ENCODE measurements around the gene ARHGAP1. TPM values are rescaled to one million over a fixed set of nuclear protein-coding genes. Genes with fewer than 3 reads are reported as not detected.
A peak's percentile ranks its signal among the peaks of the same experiment; 100 is the strongest.

The ARHGAP1 gene
- total and polyA plus RNA-seq, 2 of the 13 experiments (the other 11 are each of a cell fraction or from before 2014, with no cell fraction given): 18.6 to 30.3 TPM

GRCh38 chr11:46695345-46696211 lies 4.8 kb downstream of the ARHGAP1 start (continued):
- TF ChIP-seq GATAD1 (CRISPR knock-in tag; IDR thresholded peaks at IDR 0.05) (0 out of 2 replicates have a peak, but pooled peaks have one; percentile 39), SALL1 (CRISPR knock-in tag; IDR thresholded peaks at IDR 0.05) (peak; percentile 91), ELF4 (CRISPR knock-in tag; IDR thresholded peaks at IDR 0.05; ENCODE audit: borderline replicate concordance) (no peak), CREB3 (CRISPR knock-in tag; IDR thresholded peaks at IDR 0.05) (peak; percentile 63; the same call in 1 of the 2 replicates), ZNF232 (CRISPR knock-in tag; IDR thresholded peaks at IDR 0.05; ENCODE audit: borderline replicate concordance) (peak; percentile 97), ZNF230 (CRISPR knock-in tag; IDR thresholded peaks at IDR 0.05) (0 out of 2 replicates have a peak, but pooled peaks have one; percentile 6), ZNF567 (CRISPR knock-in tag; IDR thresholded peaks at IDR 0.05; ENCODE audit: borderline replicate concordance) (0 out of 2 replicates have a peak, but pooled peaks have one; percentile 40), DRAP1 (CRISPR knock-in tag; IDR thresholded peaks at IDR 0.05) (no peak; the same call in 1 of the 2 replicates), ZNF704 (CRISPR knock-in tag; IDR thresholded peaks at IDR 0.05; ENCODE audit: borderline replicate concordance) (0 out of 2 replicates have a peak, but pooled peaks have one; percentile 56), ZNF558 (CRISPR knock-in tag; IDR thresholded peaks at IDR 0.05; ENCODE audit: borderline replicate concordance) (peak; percentile 89; the same call in 1 of the 2 replicates), HDAC1 (CRISPR knock-in tag; IDR thresholded peaks at IDR 0.05) (peak; percentile 36; the same call in 1 of the 2 replicates), ETS1 (CRISPR knock-in tag; IDR thresholded peaks at IDR 0.05) (no peak), ATAD3A (CRISPR knock-in tag; IDR thresholded peaks at IDR 0.05) (no peak), ZBTB46 (CRISPR knock-in tag; IDR thresholded peaks at IDR 0.05; ENCODE audit: borderline replicate concordance) (no peak), BCL3 (CRISPR knock-in tag; IDR thresholded peaks at IDR 0.05) (peak; percentile 61; the same call in 1 of the 2 replicates), RCOR2 (CRISPR knock-in tag; IDR thresholded peaks at IDR 0.05) (peak; percentile 67; the same call in 1 of the 2 replicates), STAG1 (CRISPR knock-in tag; IDR thresholded peaks at IDR 0.05) (no peak), ZNF619 (CRISPR knock-in tag; IDR thresholded peaks at IDR 0.05) (0 out of 2 replicates have a peak, but pooled peaks have one; percentile 38), ZBTB8A (CRISPR knock-in tag; IDR thresholded peaks at IDR 0.05; ENCODE audit: borderline replicate concordance, low read depth) (no peak), ZNF451 (CRISPR knock-in tag; IDR thresholded peaks at IDR 0.05) (peak; percentile 83), TEAD3 (CRISPR knock-in tag; optimal IDR thresholded peaks at IDR 0.05; ENCODE audit: borderline replicate concordance) (peak; percentile 45), KDM2A (CRISPR knock-in tag; IDR thresholded peaks at IDR 0.05; ENCODE audit: borderline replicate concordance, low read depth) (no peak)

Measured in HepG2 (cell line).